ENCODE data around the gene NDUFV3.
"Not testable (repeated sequence)": the region's sequence is repeated elsewhere in the genome, so short reads cannot be mapped to it uniquely, and the experiment has no call there.

The NDUFV3 gene

DNA sequence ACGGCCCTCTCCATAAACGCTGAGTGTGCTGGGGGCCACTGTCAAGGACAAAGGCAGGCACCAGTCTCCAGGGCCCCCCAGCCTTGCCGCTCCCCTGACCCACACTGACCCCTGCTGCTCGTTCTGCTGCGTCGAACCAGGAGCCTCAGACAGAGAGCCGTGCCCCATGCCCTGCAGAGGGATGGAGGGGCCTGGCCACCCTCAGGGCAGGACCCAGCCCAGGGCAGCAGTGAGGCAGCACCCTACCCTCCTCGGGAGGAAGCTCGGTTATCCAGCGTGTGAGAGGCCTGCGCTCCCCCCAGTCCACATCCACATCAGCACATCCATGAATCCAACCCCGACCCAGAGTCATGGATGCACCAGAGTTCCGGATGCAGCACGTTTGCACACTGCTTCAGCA, 28.8 kb upstream of the NDUFV3 start:
- DNase-seq (ENCODE audit: low read depth) = no peak
- H3K4me3 ChIP-seq (ENCODE audit: low read depth, low read length) = no peak overlapping the region
- TF ChIP-seq POLR2A (IDR thresholded peaks at IDR 0.05; ENCODE audit: extremely low read depth, insufficient read length) = no peak
- TF ChIP-seq MYC (IDR thresholded peaks at IDR 0.05; ENCODE audit: low read depth, low read length) = no peak
- TF ChIP-seq, protein P1, sequence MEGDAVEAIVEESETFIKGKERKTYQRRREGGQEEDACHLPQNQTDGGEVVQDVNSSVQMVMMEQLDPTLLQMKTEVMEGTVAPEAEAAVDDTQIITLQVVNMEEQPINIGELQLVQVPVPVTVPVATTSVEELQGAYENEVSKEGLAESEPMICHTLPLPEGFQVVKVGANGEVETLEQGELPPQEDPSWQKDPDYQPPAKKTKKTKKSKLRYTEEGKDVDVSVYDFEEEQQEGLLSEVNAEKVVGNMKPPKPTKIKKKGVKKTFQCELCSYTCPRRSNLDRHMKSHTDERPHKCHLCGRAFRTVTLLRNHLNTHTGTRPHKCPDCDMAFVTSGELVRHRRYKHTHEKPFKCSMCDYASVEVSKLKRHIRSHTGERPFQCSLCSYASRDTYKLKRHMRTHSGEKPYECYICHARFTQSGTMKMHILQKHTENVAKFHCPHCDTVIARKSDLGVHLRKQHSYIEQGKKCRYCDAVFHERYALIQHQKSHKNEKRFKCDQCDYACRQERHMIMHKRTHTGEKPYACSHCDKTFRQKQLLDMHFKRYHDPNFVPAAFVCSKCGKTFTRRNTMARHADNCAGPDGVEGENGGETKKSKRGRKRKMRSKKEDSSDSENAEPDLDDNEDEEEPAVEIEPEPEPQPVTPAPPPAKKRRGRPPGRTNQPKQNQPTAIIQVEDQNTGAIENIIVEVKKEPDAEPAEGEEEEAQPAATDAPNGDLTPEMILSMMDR (IDR thresholded peaks at IDR 0.05; ENCODE audit: low read depth, low read length) = no peak
- TF ChIP-seq, protein P2, sequence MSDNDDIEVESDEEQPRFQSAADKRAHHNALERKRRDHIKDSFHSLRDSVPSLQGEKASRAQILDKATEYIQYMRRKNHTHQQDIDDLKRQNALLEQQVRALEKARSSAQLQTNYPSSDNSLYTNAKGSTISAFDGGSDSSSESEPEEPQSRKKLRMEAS (IDR thresholded peaks at IDR 0.05; ENCODE audit: low read depth, low read length) = no peak

DNA sequence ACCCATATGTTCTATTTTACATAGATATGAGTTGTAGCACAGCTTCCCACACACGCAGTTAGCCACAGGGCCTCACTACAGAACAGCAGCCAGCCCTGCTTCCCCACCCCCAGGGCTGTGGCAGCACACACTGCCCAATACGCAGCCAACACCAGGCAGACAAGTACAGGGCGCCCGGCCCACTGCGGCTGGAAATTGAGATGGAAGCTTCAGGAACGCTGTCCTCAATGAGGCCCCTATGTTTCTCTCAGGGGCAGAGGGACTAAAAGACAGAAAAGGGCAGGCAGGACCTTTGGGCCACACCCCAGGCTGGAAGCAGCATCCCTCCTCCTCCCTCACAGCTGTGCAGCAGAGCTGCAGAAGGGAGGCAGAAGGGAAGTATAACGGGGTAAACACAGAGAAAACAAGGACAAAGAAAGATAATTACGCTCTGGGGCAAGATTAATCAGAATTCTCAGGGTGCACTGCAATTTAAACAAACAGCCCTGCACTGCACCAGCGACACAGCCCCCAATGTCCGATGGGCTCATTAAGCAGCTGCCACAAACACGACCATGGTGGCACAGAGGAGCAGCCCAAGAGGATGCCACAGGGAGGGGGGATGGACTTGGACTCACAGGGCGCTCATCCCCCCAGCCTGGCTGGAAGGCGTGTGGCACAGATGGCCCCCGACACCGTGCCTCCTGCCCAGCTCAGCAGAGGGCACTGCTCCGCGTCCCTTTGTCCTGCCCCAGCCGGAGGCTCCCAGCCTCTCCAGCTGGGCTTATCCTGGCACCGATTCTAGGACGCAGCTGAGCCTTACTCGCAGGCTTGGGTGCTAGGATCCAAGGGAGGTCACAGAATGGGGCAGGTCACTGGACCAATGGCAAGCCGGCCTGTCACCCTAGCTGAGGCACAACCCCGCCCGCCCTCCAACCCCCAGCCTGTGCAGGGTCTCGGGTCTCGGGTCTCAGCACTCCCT, 28.0 kb upstream of the NDUFV3 start:
- TF ChIP-seq, protein P1 (IDR thresholded peaks at IDR 0.05; ENCODE audit: low read depth, low read length) = no peak
- TF ChIP-seq, protein P2 (IDR thresholded peaks at IDR 0.05; ENCODE audit: low read depth, low read length) = no peak
- no peak for TF ChIP-seq MYC (IDR thresholded peaks at IDR 0.05; ENCODE audit: low read depth, low read length)
- no peak for TF ChIP-seq POLR2A (IDR thresholded peaks at IDR 0.05; ENCODE audit: extremely low read depth, insufficient read length)
- DNase-seq (ENCODE audit: low read depth) = no peak
- H3K4me3 ChIP-seq (ENCODE audit: low read depth, low read length) = no peak overlapping the region

DNA sequence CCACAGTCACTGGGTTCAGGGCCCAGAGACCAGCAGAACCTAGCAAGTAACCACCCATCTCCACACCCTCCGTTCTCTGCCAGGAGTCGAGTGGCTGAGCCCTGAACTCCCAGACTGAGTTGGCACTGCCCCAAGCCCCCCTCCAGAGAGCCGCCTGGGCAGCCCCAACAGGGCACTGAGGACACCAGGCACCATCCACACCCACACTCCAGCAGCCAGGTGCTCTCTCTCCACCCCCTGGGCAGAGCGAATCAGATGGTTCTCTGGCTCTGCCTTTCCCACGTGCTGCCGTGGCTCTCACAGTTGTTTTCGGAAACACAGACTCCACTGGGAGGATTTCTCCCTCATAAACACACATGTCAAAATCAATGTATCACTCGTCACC, 27.3 kb upstream of the NDUFV3 start:
- TF ChIP-seq, protein P2 (IDR thresholded peaks at IDR 0.05; ENCODE audit: low read depth, low read length) = no peak
- TF ChIP-seq, protein P1 (IDR thresholded peaks at IDR 0.05; ENCODE audit: low read depth, low read length) = no peak
- DNase-seq (ENCODE audit: low read depth) = no peak
- no peak overlapping the region for H3K4me3 ChIP-seq (ENCODE audit: low read depth, low read length)

DNA sequence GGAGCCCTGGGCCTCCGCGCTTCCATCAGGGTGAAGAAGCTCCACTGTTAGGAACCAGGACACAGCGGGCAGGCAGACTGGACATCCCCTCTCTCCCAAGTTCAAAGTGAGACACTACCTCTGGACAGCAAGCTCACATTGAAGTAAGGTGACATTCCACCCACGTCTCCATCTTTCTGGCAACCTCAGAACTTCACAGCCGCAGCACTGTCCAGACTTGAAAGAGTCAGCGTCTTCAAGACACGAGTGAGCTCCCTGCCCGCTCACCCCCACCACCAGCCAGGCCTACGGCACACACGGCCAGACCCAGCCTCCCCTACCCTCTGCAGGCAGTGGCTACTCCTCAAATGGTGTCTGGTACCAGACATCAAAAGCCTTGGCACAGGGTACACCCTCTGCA, 24.9 kb upstream of the NDUFV3 start:
- no peak for TF ChIP-seq MYC (IDR thresholded peaks at IDR 0.05; ENCODE audit: low read depth, low read length)
- no peak for TF ChIP-seq POLR2A (IDR thresholded peaks at IDR 0.05; ENCODE audit: extremely low read depth, insufficient read length)
- TF ChIP-seq, protein P1 (IDR thresholded peaks at IDR 0.05; ENCODE audit: low read depth, low read length) = no peak
- TF ChIP-seq, protein P2 (IDR thresholded peaks at IDR 0.05; ENCODE audit: low read depth, low read length) = no peak
- no peak overlapping the region for H3K4me3 ChIP-seq (ENCODE audit: low read depth, low read length)
- no peak for DNase-seq (ENCODE audit: low read depth)

DNA sequence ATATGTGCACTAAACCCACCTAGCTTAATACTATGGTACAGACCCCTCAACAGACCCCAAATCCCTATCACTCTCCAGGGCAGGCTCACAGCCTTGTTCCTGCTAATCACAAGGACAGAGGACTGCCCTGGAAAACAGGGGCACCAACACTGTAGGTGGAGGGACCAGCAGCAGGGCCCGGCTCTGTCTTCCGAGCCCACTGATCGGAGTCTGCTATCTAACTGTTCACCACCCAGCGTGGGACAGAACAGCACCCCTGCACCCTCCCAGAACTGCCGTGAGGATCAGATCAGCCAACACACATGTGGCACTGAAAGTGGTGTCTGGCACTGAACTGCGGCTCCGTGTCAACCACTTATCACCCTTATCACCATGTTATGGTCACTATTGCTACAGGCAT, 20.0 kb upstream of the NDUFV3 start:
- no peak for DNase-seq (ENCODE audit: low read depth)
- no peak overlapping the region for H3K4me3 ChIP-seq (ENCODE audit: low read depth, low read length)
- TF ChIP-seq, protein P1 (IDR thresholded peaks at IDR 0.05; ENCODE audit: low read depth, low read length) = no peak
- TF ChIP-seq MYC (IDR thresholded peaks at IDR 0.05; ENCODE audit: low read depth, low read length) = no peak
- TF ChIP-seq, protein P2 (IDR thresholded peaks at IDR 0.05; ENCODE audit: low read depth, low read length) = no peak

DNA sequence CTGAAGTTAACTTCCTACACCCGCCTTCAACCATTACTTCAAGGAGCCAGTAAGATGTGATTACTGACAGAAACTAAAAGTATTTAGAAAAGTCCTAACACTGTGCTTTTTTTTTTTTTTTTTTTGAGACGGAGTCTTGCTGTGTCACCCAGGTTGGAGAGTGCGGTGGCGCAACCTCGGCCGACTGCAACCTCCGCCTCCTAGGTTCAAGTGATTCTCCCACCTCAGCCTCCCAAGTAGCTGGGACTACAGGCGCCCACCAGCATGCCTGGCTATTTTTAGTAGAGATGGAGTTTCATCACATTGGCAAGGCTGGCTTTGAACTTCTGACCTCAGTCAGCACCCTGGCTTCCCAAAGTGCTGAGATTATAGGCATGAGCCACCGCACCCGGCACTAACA, 17.3 kb upstream of the NDUFV3 start:
- not testable (repeated sequence) for H3K4me3 ChIP-seq (ENCODE audit: low read depth, low read length); DNase-seq (ENCODE audit: low read depth)
